ENCODE data around the gene HIBADH.
"Not testable (repeated sequence)": the region's sequence is repeated elsewhere in the genome, so short reads cannot be mapped to it uniquely, and the experiment has no call there.

Gene HIBADH

DNA sequence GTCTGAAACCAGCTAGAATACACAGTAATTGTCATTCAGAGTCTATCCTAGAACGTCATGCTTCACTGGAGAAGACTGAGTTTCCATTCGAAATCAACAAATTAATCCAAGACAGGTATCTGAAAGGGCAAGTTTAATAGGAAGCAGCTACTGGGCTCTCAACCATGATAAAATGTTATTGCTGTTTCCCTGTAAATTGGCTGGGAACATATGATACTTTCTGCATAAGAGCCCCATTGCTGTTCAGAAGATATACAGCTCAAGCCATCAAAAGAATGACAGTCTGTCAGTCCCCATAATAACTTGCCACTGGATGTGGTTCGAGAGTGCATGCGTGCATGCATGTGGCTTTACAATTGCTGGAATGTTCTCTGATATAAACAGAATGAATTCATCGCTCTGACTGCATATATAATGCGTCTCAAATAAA lies 129.0 kb downstream of the HIBADH start:
- no peak for DNase-seq

DNA sequence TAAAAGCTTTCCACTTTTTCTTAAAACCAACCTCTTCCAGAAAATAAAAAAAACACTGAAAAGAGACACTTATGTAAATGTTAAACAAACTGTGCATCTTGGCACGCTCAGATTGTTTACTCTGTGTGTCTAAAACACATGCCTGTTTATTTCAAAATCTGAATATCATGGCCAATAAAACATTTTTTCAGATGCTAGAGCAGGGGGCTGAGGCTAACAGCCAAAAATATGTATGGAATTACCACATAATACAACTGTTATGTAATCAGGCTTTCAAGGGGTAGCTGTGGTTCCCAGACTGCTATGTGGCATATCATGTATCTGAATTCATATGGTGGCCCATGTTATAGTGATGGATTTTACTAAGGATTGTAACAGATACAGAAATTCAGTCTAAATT lies 130.4 kb downstream of the HIBADH start:
- no peak for DNase-seq

- DNase-seq, result no peak
Measured at GRCh38 chr7:27527348-27527714, 135.4 kb downstream of the HIBADH start.

- DNase-seq, result no peak
Measured at GRCh38 chr7:27526611-27527347, 135.9 kb downstream of the HIBADH start.

- DNase-seq, result no peak
Measured at GRCh38 chr7:27526131-27526530, 136.6 kb downstream of the HIBADH start.

- no peak for DNase-seq
Measured at GRCh38 chr7:27523321-27523720, 139.4 kb downstream of the HIBADH start.

DNA sequence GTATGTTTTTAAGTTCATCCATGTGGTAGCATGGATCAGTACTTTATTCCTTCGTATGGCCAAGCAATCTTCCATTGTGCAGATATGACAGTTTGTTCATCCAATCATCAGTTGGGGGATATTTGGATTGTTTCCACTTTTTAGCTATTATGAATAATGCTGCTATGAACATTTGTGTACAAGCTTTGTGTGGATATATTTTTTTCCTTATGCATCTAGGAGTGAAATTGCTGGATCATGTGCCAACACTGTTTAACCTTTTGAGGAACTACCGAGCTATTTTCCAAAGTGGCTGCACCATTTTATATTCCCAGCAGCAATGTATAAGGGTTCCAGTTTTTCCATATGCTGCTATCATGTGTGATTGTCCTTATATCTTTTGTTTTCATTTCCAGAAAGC lies 140.1 kb downstream of the HIBADH start:
- DNase-seq, result no peak

DNA sequence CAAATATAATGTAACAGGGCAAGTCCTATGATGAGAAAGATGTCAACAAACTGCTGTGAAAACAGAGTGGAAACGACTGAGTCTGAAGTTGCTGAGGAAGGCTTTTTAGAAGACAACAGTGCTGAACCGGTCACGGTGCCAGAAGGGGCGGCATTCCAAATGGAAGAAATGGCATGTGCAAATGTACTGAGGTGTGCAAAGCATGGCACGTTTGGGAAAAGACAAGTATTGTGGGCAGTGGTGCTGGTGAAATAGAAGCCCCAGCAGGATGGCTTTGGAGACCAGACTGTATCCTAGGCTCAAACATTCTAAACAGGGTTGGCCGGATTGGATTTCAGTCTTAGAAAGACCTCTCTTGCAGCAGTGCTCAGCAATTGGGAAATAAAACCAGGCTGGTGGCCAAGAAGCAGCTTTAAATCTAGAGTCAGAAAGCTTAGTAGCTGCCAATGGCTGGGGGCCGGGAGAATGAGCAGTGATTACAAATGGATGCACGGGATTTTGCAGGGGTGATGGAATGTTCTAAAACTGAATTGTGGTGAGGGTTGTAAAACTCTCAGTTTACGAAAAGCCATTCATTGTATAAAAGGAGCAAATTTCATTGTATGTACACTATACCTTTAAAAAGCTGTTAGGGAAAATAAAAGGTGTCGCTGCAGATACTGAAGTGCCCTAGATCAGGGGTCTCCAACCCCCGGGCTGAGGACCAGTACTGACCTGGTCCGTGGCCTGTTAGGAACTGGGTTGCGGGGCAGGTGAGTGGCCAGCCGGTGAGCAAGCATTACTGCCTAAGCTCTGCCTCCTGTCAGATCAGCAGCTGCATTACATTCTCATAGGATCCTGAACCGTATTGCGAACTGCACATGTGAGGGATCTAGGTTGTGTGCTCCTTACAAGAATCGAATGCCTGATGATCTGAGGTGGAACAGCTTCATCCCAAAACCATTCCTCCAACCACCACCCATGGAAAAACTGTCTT lies 141.6 kb downstream of the HIBADH start:
- no peak for DNase-seq

GRCh38 chr7:27519793-27520469 lies 142.8 kb downstream of the HIBADH start:
- no peak for DNase-seq

- DNase-seq, result no peak
Measured at GRCh38 chr7:27518561-27519350, 143.9 kb downstream of the HIBADH start.

GRCh38 chr7:27516421-27516820 lies 146.3 kb downstream of the HIBADH start:
- DNase-seq, result no peak

- no peak for DNase-seq
Measured at GRCh38 chr7:27515933-27516332, 146.8 kb downstream of the HIBADH start.

DNA sequence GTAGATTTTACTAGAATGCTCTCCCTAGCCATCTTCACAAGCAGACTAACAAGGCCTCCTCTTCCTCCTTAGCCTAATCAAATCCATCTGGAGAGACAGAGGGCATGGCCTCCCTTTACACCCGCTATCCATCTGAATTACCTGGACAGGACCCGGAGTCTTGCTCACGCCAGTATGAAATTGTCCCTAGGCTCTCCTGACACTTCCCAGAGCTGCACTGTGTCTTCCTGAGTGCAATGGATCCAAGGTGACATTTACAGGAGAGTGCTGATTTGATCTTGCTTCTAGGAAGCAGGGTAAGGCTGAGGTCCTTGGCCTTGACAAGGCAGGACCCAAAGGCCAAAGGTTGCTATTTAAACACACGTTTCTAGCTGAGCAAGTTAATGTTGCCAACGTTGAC lies 147.8 kb downstream of the HIBADH start:
- no peak for DNase-seq

- no peak for DNase-seq
Measured at GRCh38 chr7:27513885-27514284, 148.8 kb downstream of the HIBADH start.

DNA sequence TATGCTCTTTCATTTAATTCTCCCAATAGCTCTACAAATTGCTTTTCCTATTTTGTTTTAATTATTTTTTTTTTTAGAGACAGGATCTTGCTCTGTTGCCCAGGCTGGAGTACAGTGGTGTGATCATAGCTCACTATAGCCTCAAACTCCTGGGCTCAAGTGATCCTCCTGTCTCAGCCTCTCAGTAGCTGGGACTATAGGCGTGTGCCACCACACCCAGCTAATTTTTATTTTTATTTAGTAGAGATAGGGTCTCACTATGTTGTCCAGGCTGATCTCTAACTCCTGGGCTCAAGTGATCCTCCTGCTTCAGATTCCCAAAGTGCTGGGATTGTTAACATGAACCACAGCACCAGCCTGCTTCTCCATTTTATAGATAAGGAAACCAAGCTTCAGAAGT lies 151.3 kb downstream of the HIBADH start:
- DNase-seq, result not testable (repeated sequence)

DNA sequence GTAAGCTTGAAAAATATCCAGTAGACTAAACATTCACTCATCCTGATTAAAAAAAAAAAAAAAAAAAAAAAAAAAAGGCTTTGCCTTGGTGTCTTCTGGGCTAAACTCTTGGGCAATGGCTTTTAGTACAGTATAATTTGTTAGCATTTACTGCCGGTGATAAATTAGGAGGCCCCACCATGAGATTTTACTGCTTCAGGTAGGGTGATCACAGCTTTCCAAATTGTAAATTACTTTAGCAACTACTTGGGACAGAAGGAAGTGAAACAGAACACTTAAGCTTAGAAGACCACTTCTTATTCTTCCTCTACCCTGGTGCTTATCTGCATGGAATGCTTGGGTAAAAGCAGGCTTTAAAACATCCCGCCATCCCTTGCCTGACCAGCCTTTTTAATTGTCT lies 152.1 kb downstream of the HIBADH start:
- no peak for DNase-seq

DNA sequence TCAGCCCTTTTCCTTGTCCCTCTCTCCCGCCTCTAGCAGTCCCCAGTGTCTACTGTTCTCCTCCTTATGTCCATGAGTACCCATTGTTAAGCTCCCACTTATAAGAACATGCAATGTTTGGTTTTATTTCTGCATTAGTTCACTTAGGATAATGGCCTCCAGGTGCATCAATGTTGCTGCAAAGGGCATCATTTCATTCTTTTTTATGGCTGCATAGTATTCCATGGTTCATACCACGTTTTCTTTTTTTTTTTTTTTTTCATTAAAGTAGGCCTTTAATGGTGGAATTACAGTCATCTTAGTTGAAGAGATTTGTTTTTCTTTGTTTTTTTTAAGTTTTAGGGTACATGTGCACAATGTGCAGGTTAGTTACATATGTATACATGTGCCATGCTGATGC lies 160.8 kb downstream of the HIBADH start:
- not testable (repeated sequence) for DNase-seq

GRCh38 chr7:27501001-27501400 lies 161.7 kb downstream of the HIBADH start:
- DNase-seq, result no peak

DNA sequence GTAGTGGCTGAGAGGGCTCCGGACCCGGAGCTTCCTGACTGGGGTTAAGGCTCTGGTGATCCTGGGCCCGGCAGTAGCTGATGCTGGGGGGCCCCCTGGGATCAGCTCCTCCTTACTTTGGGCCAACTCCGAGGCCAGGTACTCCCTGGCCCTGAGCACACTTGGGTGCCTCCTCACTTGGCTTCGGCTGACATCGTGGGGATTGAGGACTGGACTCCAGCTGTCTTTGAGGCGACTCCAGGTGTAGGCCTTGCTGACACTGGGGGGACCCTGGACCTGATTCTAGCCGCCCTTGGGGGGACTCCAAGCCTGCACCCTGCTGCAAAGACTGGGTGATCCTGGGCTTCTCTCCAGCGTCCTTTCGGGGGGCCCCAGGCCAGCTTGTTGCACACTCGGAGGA lies 170.5 kb downstream of the HIBADH start:
- no peak for DNase-seq

DNA sequence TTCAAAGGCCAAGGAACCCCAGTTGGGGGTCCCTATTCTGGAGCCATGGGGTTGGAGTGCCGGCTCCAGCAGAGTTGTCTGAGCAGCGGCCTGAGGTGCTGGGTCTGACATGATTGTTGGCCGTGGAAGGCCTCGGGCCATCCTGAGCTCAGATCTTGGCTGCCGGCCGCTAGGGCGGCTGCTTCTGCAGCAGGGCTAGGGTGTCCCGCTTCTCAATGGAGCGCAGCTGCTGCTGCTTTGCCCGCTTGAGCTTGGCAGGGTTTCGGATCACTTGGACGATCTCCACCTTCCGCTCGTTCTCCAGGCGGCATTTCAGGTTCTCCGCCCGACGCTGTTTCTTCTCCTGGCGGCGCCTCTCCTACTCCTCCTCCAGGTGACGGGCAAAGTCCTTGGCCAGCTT lies 171.1 kb downstream of the HIBADH start:
- DNase-seq, result no peak

- no peak for DNase-seq
Measured at GRCh38 chr7:27487509-27487908, 175.2 kb downstream of the HIBADH start.

DNA sequence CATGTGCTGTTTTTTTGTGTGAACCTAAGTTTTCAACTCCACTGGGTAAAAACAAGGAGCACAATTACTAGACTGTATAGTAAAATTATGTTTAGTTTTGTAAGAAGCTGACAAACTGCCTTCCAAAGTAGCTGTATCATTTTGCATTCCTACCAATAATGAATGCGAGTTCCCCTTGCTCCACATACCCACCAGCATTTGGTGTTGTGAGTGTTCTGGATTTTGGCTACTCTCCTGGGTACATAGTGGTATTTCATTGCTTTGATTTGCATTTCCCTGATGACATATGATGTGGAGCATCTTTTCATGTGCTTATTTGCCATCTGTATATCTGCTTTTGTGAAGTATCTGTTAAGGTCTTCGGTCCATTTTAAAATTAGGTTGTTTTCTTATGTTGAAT lies 178.2 kb downstream of the HIBADH start:
- DNase-seq, result no peak

DNA sequence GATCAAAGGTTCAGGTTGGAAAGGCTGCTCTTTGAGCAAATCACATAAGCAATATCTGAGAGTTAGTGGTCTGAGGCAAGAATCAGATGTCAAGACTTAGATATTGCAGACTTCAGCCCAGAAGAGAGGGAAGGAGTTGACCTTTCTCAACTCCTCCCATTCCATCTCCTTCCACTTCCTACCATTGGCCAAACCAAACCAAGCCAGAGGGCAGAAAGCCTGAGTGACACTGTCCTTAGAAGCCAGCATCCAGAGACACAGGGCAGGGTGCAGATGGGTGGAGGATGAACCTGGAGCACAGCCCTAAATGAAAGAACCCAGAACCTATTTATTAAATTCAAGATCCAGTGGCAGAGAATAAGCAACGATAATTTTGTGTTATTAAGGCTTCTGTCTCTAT lies 180.5 kb downstream of the HIBADH start:
- DNase-seq, result no peak
